CD4-positive, alpha-beta T cell (primary cell): Measurements from ENCODE around the gene TRPC4AP. TPM values are rescaled to one million over a fixed set of nuclear protein-coding genes. Genes with fewer than 3 reads are reported as not detected.

Experiments used
- ATAC-seq: fragments of 200-7000 bp; cut with Tn5 transposase; one replicate; pipeline ENCODE4 v1.10.0; 2022; ENCODE audit warnings: mild to moderate bottlenecking; ENCODE audit not compliant: poor library complexity
- CTCF ChIA-PET: fragments of 350-600 bp; sonication (Branson Sonifier 250); formaldehyde crosslinking; loops from one replicate; lab custom pipeline; 2021; ENCODE audit warnings: antibody characterized with exemption, inconsistent platforms; lab: Charles Lee
- POLR2A ChIA-PET: fragments of 350-600 bp; sonication (Branson Sonifier 250); formaldehyde crosslinking; loops from one replicate; lab custom pipeline; 2021; ENCODE audit warnings: antibody characterized with exemption, inconsistent platforms; lab: Charles Lee
- DNase-seq, 14 experiments: peaks; one replicate each; pipeline ENCODE4 v3.0.0-alpha.2; 2013 to 2020; ENCODE audit warnings: mixed read lengths in 2 of 14
- H3K27ac ChIP-seq, 2 donors: one replicate each; pipeline versions ENCODE4 v1.5.1 to v1.7.0; 2013; ENCODE audit warnings: low read length in 2 of 2, low read depth in 1 of 2, mild to moderate bottlenecking in 1 of 2
- H3K27me3 ChIP-seq, 2 experiments: 1 replicate in 1 of 2; 2 replicates in 1 of 2; pipeline versions ENCODE4 v1.6.1 to v1.7.0; 2013; ENCODE audit warnings: low read length in 2 of 2, control low read depth in 1 of 2, mild to moderate bottlenecking in 1 of 2, moderate library complexity in 1 of 2; ENCODE audit not compliant: insufficient read depth in 2 of 2, control insufficient read depth in 1 of 2
- H3K36me3 ChIP-seq: one replicate; pipeline ENCODE4 v1.6.1; 2013; ENCODE audit warnings: low read length, control low read depth; ENCODE audit not compliant: insufficient read depth
- H3K4me1 ChIP-seq: one replicate; pipeline ENCODE4 v1.6.1; 2013; ENCODE audit warnings: low read length, control low read depth; ENCODE audit not compliant: insufficient read depth
- H3K4me3 ChIP-seq: one replicate; pipeline ENCODE4 v1.5.1; 2013; ENCODE audit warnings: mild to moderate bottlenecking, low read length, moderate library complexity
- H3K9me3 ChIP-seq, 2 experiments: 1 replicate in 1 of 2; 2 replicates in 1 of 2; pipeline versions ENCODE4 v1.6.1 to v1.7.0; 2013; ENCODE audit warnings: low read length in 2 of 2, mild to moderate bottlenecking in 2 of 2, control low read depth in 1 of 2, moderate library complexity in 1 of 2; ENCODE audit not compliant: control insufficient read depth in 1 of 2, insufficient read depth in 1 of 2
- H3K27ac Mint-ChIP-seq: one replicate; pipeline ENCODE4 v1.8.0; 2020; ENCODE audit warnings: mixed read lengths
- H3K27me3 Mint-ChIP-seq: one replicate; pipeline ENCODE4 v1.8.0; 2021; ENCODE audit warnings: mixed read lengths
- H3K36me3 Mint-ChIP-seq: one replicate; pipeline ENCODE4 v1.8.0; 2021; ENCODE audit warnings: low read depth, mixed read lengths
- H3K4me1 Mint-ChIP-seq: one replicate; pipeline ENCODE4 v1.8.0; 2021; ENCODE audit warnings: low read depth, mixed read lengths
- H3K4me3 Mint-ChIP-seq: one replicate; pipeline ENCODE4 v1.8.0; 2020; ENCODE audit warnings: mild to moderate bottlenecking, mixed read lengths
- H3K9me3 Mint-ChIP-seq: one replicate; pipeline ENCODE4 v1.8.0; 2020; ENCODE audit warnings: mixed read lengths
- intact Hi-C, 2 experiments: fragments of 100-400 bp; cut with DNase I in 1 of 2; cut with micrococcal nuclease in 1 of 2; formaldehyde crosslinking; loops; one replicate each; pipeline versions ENCODE4 v1.15.1 to v1.9.0; 2023 to 2025; cut with DNase I, micrococcal nuclease
- total RNA-seq, 174 experiments: library from RNA in 2 of 174; stranded (reverse) in 2 of 174; gene quantifications; one replicate each; pipeline ENCODE4 v1.2.3 and lab custom pipeline; 2021 to 2026
- TF ChIP-seq, protein P1 (sequence below): fragments of 200-600 bp; IDR thresholded peaks from one replicate; pipeline ENCODE4 v1.8.0; 2022; ENCODE audit warnings: antibody characterized with exemption, mild to moderate bottlenecking

The TRPC4AP gene
- total RNA-seq, 2 experiments from 2014 or later = 56.3 to 60.6 TPM

DNA sequence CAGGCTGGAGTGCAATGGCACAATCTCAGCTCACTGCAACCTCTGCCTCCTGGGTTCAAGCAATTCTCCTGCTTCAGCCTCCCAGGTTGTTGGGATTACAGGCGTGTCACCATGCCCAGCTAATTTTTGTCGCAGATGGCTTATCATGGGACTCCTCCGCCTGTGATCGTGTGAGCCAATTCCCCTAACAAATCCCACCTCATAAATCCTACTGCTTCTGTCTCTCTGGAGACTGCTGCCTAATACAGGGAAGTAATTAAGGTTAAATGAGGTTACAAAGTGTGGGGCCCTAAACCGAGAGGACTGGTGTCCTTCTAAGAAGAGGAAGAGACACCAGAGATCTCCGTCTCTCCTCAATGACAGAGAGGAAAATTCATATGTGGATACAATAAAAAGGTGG, 52.0 kb downstream of the TRPC4AP start:
- H3K27ac ChIP-seq = no peak overlapping the region
- ChIA-PET CTCF (no interaction called here), POLR2A (no interaction called here)
- H3K27me3 ChIP-seq = no peaks in the 10 kb centered on the region
- peaks cover 57% of the 10 kb centered on the region for H3K36me3 ChIP-seq
- no peaks in the 10 kb centered on the region for H3K4me1 ChIP-seq
- Mint-ChIP-seq H3K9me3 (no peaks in the 10 kb centered on the region), H3K4me3 (no peak overlapping the region), H3K4me1 (no peaks in the 10 kb centered on the region), H3K27me3 (no peaks in the 10 kb centered on the region), H3K36me3 (peaks cover 74% of the 10 kb centered on the region), H3K27ac (no peak overlapping the region)
- no peaks in the 10 kb centered on the region for H3K9me3 ChIP-seq
- ATAC-seq (no peak), DNase-seq (no peak)
- no peak overlapping the region for H3K4me3 ChIP-seq
- TF ChIP-seq, protein P1, sequence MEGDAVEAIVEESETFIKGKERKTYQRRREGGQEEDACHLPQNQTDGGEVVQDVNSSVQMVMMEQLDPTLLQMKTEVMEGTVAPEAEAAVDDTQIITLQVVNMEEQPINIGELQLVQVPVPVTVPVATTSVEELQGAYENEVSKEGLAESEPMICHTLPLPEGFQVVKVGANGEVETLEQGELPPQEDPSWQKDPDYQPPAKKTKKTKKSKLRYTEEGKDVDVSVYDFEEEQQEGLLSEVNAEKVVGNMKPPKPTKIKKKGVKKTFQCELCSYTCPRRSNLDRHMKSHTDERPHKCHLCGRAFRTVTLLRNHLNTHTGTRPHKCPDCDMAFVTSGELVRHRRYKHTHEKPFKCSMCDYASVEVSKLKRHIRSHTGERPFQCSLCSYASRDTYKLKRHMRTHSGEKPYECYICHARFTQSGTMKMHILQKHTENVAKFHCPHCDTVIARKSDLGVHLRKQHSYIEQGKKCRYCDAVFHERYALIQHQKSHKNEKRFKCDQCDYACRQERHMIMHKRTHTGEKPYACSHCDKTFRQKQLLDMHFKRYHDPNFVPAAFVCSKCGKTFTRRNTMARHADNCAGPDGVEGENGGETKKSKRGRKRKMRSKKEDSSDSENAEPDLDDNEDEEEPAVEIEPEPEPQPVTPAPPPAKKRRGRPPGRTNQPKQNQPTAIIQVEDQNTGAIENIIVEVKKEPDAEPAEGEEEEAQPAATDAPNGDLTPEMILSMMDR = no peak
- intact Hi-C loops = no loop called here

DNA sequence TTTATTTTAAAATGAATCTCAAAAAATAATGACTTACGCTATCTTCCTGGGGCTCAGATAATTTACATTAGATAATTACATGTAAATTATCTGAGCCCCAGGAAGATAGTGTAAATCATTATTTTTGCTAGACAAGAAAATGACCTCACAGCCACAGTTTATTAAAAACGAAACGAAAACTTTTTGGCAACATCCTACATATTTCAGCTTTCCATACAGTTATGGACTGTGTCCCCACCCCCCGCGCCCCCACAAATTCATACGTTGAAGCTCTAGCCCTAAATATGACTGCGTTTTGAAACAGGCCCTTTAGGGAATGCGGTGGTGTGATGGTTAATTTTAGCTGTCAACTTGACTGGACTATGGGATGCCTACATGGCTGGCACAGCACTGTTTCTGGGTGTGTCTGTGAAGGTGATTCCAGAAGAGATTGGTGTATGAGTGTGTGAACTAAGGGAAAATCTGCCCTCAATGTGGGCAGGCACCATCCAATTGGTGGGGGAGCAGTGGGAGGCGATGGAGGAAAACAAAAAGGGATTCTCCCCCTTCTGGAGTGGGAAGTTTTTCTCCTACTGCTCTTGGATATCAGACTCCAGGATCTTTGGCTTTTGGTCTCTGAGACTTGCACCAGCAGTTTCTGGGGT, 52.6 kb downstream of the TRPC4AP start:
- no peak overlapping the region for H3K27ac ChIP-seq
- H3K4me3 ChIP-seq = no peak overlapping the region
- no peaks in the 10 kb centered on the region for H3K4me1 Mint-ChIP-seq
- CTCF ChIA-PET = interaction anchor here (1.6 kb wide), 1 partner anchor 56 kb away, joined by 7 read pairs; no protein-coding TSS in a partner anchor
- POLR2A ChIA-PET = no interaction called here
- ATAC-seq (no peak), DNase-seq (no peak)
- H3K27me3 Mint-ChIP-seq = no peaks in the 10 kb centered on the region
- peaks cover 76% of the 10 kb centered on the region for H3K36me3 Mint-ChIP-seq
- H3K27me3 ChIP-seq = no peaks in the 10 kb centered on the region
- peaks cover 55% of the 10 kb centered on the region for H3K36me3 ChIP-seq
- intact Hi-C loops = no loop called here
- TF ChIP-seq, protein P1 = no peak
- H3K9me3 Mint-ChIP-seq = no peaks in the 10 kb centered on the region
- no peak overlapping the region for H3K4me3 Mint-ChIP-seq
- no peaks in the 10 kb centered on the region for H3K4me1 ChIP-seq
- no peak overlapping the region for H3K27ac Mint-ChIP-seq
- no peaks in the 10 kb centered on the region for H3K9me3 ChIP-seq

DNA sequence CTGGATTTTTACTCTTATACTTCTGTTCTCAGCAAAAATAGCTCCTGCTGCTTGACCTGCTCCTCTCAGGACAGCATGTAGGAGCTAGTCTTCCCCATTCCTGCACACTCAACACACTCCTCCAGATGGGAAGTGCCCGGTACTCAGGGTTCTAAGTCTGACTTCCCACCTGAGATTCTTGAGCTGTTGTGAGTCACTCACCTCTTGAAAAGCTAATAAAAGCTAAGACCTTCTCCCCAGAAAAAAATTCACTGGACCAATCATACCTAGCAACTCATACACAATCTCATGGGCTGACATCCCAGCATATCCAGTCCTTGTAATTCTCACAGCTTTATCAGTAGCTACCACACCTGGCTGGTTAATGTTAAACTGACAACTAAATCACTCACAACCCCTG, 53.5 kb downstream of the TRPC4AP start:
- Mint-ChIP-seq H3K27ac (no peak overlapping the region), H3K36me3 (peaks cover 76% of the 10 kb centered on the region), H3K4me3 (no peak overlapping the region), H3K27me3 (no peaks in the 10 kb centered on the region), H3K9me3 (no peaks in the 10 kb centered on the region), H3K4me1 (no peaks in the 10 kb centered on the region)
- H3K4me3 ChIP-seq = no peak overlapping the region
- TF ChIP-seq, protein P1 = no peak
- H3K9me3 ChIP-seq = no peaks in the 10 kb centered on the region
- peaks cover 55% of the 10 kb centered on the region for H3K36me3 ChIP-seq
- no peaks in the 10 kb centered on the region for H3K4me1 ChIP-seq
- POLR2A ChIA-PET = no interaction called here
- no peaks in the 10 kb centered on the region for H3K27me3 ChIP-seq
- no peak overlapping the region for H3K27ac ChIP-seq
- CTCF ChIA-PET = interaction anchor here (1.6 kb wide), 1 partner anchor 57 kb away, joined by 7 read pairs; no protein-coding TSS in a partner anchor
- intact Hi-C loops = no loop called here
- no peak for ATAC-seq
- DNase-seq = no peak
